WTC11 (cell line): ENCODE data around the gene TOB1.

Source experiments
- ARID4B ChIP-seq: sonication (generic); formaldehyde crosslinking; IDR thresholded peaks from 2 replicates; pipeline ENCODE4 v1.8.0; 2023; ENCODE audit warnings: missing genetic modification reagents, mild to moderate bottlenecking, borderline replicate concordance
- ATF6 ChIP-seq: sonication (generic); formaldehyde crosslinking; IDR thresholded peaks from 2 replicates; pipeline ENCODE4 v1.8.1; 2023; ENCODE audit warnings: mild to moderate bottlenecking, missing genetic modification reagents
- GABPB1 ChIP-seq: sonication (generic); formaldehyde crosslinking; IDR thresholded peaks from 2 replicates; pipeline ENCODE4 v1.8.1; 2023; ENCODE audit warnings: mild to moderate bottlenecking, missing genetic modification reagents
- NFYB ChIP-seq: sonication (generic); formaldehyde crosslinking; conservative IDR thresholded peaks from 2 replicates; pipeline ENCODE4 v1.8.0; 2022; ENCODE audit warnings: low read depth, missing genetic modification reagents
- TF ChIP-seq, protein P1 (sequence below): fragments of 200-600 bp; IDR thresholded peaks from 2 replicates; pipeline ENCODE4 v1.8.0; 2022; ENCODE audit warnings: antibody characterized with exemption
- TF ChIP-seq, protein P2 (sequence below): sonication (generic); formaldehyde crosslinking; IDR thresholded peaks from 2 replicates; pipeline ENCODE4 v1.8.0; 2022; ENCODE audit warnings: mild to moderate bottlenecking, missing genetic modification reagents
- TF ChIP-seq, protein P3 (sequence below): sonication (generic); formaldehyde crosslinking; IDR thresholded peaks from 2 replicates; pipeline ENCODE4 v1.8.0; 2022; ENCODE audit warnings: missing genetic modification reagents
- TF ChIP-seq, protein P4 (sequence below): sonication (generic); formaldehyde crosslinking; IDR thresholded peaks from 2 replicates; pipeline ENCODE4 v1.8.1; 2023; ENCODE audit warnings: mild to moderate bottlenecking, missing genetic modification reagents, borderline replicate concordance

DNA sequence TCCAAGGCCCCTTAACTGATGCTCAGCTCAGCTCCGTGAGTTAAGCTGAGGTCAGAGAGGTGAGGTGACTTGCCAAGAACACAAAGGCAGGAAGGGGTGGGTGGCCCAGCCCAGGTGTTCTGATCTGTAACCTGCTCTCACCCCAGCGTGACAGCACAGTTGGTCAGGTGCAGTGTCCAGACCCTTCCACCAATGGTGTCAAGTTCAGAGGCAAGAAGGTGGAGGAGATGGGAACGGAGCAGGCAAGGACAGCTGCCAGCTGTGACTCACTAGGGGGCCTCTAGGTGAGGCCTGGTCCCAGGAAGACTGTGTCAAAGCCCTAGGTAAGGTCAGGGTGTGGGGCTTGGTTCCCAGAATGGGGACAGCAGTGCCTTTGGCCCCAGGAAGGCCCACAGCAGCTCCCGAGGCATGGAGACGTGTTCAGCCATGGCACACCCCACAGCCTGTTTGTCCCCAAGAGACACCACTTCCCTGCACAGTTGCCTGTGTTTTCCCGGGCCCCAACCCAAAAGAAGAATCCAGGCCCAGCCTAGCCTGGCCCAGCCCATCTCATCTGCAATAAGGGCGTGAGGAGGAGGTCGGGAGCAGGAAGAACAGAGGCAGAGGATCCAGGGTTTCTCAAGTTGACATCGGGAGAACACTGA is 23.5 kb downstream of the TOB1 start:
- TF ChIP-seq, protein P1, sequence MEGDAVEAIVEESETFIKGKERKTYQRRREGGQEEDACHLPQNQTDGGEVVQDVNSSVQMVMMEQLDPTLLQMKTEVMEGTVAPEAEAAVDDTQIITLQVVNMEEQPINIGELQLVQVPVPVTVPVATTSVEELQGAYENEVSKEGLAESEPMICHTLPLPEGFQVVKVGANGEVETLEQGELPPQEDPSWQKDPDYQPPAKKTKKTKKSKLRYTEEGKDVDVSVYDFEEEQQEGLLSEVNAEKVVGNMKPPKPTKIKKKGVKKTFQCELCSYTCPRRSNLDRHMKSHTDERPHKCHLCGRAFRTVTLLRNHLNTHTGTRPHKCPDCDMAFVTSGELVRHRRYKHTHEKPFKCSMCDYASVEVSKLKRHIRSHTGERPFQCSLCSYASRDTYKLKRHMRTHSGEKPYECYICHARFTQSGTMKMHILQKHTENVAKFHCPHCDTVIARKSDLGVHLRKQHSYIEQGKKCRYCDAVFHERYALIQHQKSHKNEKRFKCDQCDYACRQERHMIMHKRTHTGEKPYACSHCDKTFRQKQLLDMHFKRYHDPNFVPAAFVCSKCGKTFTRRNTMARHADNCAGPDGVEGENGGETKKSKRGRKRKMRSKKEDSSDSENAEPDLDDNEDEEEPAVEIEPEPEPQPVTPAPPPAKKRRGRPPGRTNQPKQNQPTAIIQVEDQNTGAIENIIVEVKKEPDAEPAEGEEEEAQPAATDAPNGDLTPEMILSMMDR, result no peak
- TF ChIP-seq ATF6 (CRISPR knock-in tag) (no peak), GABPB1 (CRISPR knock-in tag) (no peak), NFYB (no peak), ARID4B (CRISPR knock-in tag) (no peak)
- TF ChIP-seq, protein P2, sequence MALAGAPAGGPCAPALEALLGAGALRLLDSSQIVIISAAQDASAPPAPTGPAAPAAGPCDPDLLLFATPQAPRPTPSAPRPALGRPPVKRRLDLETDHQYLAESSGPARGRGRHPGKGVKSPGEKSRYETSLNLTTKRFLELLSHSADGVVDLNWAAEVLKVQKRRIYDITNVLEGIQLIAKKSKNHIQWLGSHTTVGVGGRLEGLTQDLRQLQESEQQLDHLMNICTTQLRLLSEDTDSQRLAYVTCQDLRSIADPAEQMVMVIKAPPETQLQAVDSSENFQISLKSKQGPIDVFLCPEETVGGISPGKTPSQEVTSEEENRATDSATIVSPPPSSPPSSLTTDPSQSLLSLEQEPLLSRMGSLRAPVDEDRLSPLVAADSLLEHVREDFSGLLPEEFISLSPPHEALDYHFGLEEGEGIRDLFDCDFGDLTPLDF, result no peak
- TF ChIP-seq, protein P3, sequence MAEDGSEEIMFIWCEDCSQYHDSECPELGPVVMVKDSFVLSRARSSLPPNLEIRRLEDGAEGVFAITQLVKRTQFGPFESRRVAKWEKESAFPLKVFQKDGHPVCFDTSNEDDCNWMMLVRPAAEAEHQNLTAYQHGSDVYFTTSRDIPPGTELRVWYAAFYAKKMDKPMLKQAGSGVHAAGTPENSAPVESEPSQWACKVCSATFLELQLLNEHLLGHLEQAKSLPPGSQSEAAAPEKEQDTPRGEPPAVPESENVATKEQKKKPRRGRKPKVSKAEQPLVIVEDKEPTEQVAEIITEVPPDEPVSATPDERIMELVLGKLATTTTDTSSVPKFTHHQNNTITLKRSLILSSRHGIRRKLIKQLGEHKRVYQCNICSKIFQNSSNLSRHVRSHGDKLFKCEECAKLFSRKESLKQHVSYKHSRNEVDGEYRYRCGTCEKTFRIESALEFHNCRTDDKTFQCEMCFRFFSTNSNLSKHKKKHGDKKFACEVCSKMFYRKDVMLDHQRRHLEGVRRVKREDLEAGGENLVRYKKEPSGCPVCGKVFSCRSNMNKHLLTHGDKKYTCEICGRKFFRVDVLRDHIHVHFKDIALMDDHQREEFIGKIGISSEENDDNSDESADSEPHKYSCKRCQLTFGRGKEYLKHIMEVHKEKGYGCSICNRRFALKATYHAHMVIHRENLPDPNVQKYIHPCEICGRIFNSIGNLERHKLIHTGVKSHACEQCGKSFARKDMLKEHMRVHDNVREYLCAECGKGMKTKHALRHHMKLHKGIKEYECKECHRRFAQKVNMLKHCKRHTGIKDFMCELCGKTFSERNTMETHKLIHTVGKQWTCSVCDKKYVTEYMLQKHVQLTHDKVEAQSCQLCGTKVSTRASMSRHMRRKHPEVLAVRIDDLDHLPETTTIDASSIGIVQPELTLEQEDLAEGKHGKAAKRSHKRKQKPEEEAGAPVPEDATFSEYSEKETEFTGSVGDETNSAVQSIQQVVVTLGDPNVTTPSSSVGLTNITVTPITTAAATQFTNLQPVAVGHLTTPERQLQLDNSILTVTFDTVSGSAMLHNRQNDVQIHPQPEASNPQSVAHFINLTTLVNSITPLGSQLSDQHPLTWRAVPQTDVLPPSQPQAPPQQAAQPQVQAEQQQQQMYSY (CRISPR knock-in tag), result no peak
- TF ChIP-seq, protein P4, sequence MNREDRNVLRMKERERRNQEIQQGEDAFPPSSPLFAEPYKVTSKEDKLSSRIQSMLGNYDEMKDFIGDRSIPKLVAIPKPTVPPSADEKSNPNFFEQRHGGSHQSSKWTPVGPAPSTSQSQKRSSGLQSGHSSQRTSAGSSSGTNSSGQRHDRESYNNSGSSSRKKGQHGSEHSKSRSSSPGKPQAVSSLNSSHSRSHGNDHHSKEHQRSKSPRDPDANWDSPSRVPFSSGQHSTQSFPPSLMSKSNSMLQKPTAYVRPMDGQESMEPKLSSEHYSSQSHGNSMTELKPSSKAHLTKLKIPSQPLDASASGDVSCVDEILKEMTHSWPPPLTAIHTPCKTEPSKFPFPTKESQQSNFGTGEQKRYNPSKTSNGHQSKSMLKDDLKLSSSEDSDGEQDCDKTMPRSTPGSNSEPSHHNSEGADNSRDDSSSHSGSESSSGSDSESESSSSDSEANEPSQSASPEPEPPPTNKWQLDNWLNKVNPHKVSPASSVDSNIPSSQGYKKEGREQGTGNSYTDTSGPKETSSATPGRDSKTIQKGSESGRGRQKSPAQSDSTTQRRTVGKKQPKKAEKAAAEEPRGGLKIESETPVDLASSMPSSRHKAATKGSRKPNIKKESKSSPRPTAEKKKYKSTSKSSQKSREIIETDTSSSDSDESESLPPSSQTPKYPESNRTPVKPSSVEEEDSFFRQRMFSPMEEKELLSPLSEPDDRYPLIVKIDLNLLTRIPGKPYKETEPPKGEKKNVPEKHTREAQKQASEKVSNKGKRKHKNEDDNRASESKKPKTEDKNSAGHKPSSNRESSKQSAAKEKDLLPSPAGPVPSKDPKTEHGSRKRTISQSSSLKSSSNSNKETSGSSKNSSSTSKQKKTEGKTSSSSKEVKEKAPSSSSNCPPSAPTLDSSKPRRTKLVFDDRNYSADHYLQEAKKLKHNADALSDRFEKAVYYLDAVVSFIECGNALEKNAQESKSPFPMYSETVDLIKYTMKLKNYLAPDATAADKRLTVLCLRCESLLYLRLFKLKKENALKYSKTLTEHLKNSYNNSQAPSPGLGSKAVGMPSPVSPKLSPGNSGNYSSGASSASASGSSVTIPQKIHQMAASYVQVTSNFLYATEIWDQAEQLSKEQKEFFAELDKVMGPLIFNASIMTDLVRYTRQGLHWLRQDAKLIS, result no peak
